NCI-H748 (cell line): ENCODE measurements around the gene THTPA.
"Not testable (repeated sequence)": the region's sequence is repeated elsewhere in the genome, so short reads cannot be mapped to it uniquely, and the experiment has no call there.

ENCODE experiments used
- DNase-seq: peaks from one replicate; lab custom pipeline; 2025; ENCODE audit not compliant: unreplicated experiment; lab: John Stamatoyannopoulos, UW

Gene THTPA

GRCh38 chr14:23582906-23583760 lies 27.1 kb downstream of the THTPA start:
- DNase-seq = no peak

GRCh38 chr14:23583761-23584526 lies 27.9 kb downstream of the THTPA start:
- not testable (repeated sequence) for DNase-seq

DNA sequence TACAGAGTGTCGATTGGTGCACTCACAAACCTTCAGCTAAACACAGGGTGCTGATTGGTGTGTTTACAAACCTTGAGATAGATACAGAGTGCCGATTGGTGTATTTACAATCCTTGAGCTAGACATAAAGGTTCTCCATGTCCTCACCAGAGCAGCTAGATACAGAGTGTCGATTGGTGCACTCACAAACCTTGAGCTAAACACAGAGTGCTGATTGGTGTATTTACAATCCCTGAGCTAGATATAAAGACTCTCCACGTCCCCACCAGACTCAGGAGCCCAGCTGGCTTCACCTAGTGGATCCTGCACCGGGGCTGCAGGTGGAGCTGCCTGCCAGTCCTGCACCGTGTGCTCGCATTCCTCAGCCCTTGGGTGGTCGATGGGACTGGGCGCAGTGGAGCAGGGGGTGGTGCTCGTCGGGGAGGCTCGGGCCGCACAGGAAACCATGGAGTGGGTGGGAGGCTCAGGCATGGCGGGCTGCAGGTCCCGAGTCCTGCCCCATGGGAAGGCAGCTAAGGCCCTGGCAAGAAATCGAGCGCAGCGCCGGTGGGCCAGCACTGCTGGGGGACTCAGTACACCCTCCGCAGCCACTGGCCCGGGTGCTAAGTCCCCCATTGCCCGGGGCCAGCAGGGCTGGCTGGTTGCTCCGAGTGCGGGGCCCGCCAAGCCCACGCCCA lies 28.6 kb downstream of the THTPA start:
- DNase-seq = not testable (repeated sequence)

DNA sequence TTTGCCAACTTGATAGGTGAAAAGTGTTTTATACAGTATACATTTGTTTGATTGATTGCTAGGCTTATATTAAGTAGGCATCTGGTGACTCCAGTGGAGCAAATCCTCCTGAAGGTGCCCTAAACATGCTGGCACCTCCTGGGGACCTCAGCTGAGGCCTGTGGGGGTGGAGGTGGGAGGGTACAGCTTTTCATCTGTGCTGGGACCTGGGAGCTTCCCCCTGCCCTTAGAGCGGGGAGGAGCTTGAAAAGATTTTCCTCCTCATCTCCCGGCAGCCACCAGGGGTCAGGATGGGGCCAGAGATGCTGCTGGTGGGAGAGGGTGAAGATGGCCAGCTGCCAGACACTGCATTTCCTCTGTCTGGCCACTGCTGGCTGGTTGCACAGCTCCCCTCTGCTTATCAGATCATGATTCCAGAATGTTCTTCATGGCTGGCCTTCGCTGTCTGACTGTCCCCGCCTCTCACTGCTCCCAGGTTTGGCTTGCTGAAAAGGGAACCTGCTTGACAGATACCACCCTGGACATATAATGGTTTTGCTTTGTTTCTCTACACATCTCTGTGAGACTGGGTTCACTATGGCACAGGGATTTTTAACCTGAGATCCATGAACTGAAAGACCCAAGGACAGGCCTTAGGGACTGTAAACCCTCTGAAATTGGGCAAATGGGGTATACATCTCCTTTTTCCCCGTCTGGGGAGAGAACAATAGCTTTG lies 33.0 kb downstream of the THTPA start:
- DNase-seq = peak; percentile 79

DNA sequence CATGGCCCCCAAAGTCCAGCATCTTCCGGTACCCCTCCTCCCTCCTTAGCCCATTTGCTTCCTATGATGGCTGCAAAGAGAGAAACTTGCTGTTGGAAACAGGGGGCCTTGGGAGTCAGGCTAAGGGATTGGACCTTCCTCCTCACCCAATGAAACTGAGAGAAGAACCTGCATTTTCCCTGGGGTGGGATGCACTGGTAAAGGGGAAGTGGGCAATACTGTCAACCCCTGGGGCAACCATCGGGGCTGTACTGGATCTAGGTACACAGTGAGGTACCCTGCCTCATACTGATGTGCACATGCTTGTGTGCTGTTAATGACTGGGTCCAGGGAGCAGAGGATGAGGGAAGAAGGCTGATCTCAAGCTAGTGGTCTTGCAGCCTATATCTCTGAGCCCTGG lies 33.5 kb downstream of the THTPA start:
- no peak for DNase-seq

DNA sequence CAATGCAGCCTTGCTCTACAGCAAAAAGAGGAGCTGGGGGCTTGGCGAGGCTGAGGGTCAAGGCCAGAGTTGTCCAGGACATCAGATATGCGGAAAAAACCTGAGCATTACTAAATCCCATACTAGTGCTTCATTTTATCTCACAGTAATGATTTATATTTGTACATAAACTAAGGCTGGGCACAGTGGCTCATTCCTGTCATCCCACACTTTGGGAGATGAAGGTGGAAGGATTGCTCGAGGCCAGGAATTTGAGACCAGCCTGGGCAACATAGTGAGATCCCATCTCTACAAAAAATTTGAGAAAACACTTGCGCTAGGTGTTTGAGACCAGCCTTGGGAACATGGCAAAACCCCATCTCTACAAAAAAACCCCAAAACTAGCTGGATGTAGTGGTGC lies 34.1 kb downstream of the THTPA start:
- no peak for DNase-seq

GRCh38 chr14:23594191-23594590 lies 38.1 kb downstream of the THTPA start:
- DNase-seq = not testable (repeated sequence)

DNA sequence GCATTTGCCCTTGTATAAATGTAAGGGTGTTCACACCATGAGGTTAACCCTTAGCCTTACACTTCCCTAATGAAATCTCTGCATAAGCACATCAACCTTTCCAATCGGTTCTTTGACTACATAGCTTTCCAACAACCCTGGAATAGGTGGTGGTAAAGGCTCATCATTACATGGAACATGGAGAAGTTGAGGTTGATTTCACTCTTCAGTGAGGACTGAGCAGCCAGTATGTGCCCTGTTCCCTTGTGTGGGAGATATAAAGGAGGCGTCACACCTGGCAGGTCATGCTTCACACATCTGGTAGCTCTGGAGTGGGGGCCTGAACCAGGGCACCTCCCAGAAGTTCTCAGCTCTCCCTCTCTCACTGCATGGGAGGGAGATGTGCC lies 44.2 kb downstream of the THTPA start:
- DNase-seq = no peak

GRCh38 chr14:23600806-23601205 lies 44.7 kb downstream of the THTPA start:
- DNase-seq = no peak

- no peak for DNase-seq
Measured at GRCh38 chr14:23601424-23601823, 45.4 kb downstream of the THTPA start.

DNA sequence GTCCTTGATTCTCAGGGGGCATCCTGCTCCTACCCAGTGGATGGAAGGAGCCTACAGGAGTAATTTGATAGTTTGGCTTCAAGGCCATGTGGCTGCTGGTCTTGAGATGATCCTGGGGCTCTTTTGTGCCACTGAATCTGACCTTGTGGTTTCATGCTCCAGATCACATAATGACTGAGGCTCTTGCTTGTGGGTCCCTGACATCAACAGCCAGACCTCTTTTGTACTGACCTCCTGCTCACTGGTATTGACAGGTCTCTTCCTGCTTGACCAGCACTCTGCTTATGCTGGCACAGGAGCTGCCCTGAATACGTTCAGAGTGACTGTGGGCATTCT lies 45.7 kb downstream of the THTPA start:
- no peak for DNase-seq

DNA sequence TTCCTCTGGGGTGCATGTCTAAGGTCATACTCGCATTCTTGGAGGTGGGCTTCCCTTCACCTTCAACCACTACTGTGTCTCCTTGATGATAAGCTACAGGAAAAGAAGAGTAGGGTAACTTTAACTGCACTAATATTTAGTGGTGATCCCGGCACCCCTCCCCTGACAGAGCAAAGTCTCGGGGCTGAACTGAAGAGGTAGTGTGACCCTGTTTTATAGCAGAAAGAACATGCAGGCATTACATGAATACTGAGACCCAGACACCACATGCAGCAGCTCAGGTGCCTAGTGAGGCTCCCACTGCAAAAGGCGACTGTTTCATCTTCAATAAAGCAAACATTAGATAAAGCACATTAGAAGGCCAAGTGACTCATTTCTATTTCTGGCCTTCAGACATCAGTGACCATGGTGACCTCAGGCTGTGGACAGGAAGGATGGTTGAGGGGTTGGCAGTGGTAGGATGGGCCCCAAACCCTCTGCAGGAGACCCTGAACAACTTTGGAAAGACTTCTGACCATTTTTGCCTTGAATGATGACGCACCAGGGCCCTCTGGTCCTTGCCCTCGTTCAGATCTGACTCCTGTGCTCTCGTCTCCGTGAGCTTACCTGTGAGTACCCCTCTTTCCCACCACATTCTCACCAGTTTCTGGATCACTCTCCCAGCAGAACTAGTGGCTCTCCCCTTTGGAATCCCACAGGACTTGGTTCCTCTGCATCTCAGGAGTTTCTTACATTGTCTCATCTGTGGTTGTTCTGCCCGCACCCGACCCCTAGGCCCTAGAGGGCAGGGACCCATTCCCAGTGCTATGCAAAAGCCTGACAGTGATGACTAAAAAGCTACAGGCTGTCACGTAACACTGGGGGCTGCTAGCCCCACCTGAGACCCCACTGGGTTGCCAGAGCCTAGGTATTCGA lies 46.4 kb downstream of the THTPA start:
- no peak for DNase-seq

GRCh38 chr14:23603103-23603502 lies 47.0 kb downstream of the THTPA start:
- DNase-seq = no peak

DNA sequence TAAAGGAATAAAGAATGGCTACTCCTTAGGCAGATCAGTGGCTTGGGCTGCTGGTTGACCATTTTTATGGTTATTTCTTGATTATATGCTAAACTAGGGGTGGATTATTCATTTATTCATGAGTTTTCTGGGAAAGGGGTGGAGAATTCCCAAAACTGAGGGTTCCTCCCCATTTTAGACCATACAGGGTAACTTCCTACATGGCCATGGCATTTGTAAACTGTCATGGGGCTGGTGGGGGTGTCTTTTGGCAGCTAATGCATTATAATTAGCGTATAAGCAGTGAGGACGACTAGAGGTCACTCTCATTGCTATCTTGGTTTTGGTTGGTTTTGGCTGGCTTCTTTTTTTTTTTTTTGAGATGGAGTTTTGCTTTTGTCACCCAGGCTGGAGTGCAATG lies 48.1 kb downstream of the THTPA start:
- no peak for DNase-seq

- no peak for DNase-seq
Measured at GRCh38 chr14:23604675-23605170, 48.7 kb downstream of the THTPA start.

DNA sequence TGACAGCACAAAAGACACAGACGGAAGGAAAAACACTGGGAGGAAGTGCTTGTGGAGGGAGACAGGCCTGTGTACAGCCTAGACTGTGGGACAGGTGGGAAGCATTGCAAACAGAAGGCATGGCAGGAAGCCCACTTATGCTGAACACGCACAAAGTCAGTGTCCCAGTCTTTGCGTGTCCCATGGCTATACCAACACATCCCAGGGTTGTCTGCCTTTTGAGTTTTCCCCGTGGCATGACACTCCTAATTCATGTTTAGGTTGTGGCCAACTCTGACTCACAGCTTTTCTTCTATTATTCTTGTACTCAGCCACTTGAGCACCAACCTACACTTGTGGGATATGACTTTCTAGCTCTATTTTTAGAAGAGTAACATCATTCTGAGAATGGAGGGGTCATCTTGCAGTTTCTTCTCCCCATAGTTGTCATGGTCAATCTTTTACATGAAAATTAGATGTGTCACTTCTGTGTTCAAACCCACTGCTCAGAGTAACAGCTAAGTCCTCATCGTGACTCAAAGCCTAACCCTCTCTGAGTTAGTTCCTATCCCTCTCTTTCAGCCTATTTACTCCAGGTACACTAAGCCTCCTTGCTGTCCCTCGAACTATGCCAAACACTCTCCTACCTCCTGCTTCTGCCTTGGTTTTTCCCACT lies 50.0 kb downstream of the THTPA start:
- DNase-seq = no peak

GRCh38 chr14:23608454-23608853 lies 52.4 kb downstream of the THTPA start:
- no peak for DNase-seq

- DNase-seq = no peak
Measured at GRCh38 chr14:23609001-23609400, 52.9 kb downstream of the THTPA start.

GRCh38 chr14:23609411-23610089 lies 53.5 kb downstream of the THTPA start:
- not testable (repeated sequence) for DNase-seq
